T-helper 2 cell (primary cell): Measurements from ENCODE around the gene FAM3D.

ENCODE experiments used
- DNase-seq, 5 experiments: peaks; one replicate each; pipeline versions ENCODE4 v3.0.0 to v3.0.0-alpha.2; 2012 to 2022

Gene FAM3D

GRCh38 chr3:58652624-58653023, 13.9 kb downstream of the FAM3D start:
- no peak for DNase-seq

GRCh38 chr3:58651276-58651675, 15.3 kb downstream of the FAM3D start:
- no peak for DNase-seq

GRCh38 chr3:58647381-58648141, 19.0 kb downstream of the FAM3D start:
- DNase-seq: no peak

- no peak for DNase-seq
These were observed 20.1 kb downstream of the FAM3D start for GRCh38 chr3:58646503-58646902.

- no peak for DNase-seq
These were observed 20.8 kb downstream of the FAM3D start for GRCh38 chr3:58645726-58646125.

DNA sequence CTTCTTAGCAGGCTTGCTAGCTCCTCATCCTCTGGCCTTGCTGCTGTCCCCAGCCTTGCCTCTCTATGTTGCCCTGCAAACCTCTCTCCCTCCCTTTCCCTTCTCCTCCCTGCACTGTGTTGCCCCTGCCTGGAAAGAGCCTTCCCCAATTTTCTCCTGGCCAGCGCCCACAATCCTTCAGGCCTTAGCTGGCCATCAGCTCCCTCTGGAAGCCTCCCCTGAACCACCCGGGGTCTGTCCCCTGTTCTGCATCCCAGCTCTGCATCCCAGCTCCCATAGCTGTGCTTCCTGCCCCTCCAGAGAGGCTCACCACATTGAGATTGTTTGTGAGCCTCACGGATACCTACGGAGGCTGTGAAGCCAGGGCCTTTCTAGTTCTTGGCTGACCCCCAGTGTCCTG, 23.7 kb downstream of the FAM3D start:
- no peak for DNase-seq

GRCh38 chr3:58640700-58641372, 25.7 kb downstream of the FAM3D start:
- peak in 3 of 5 experiments; percentile 20 to 48 (median 30) for DNase-seq

DNA sequence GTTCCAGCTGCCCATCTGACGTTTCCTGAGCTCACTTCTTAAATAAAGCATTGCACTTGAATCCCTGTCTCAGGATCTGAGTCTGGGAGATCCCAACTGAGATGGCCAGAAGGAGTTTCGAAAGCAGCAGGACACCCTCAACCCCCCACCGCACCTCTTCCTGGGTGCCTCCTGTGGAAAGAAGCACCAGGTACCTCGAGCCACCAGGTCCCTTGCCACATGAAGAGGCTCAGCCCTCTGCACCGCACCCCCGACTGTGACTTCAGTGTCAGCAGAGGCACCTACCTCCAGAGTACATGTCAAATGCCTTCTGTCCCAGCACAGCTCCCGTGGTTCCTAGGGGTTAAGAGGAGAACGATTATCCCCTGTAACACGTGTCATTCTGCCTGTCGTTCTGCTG, 26.7 kb downstream of the FAM3D start:
- DNase-seq: no peak

- DNase-seq: no peak
These were observed 27.6 kb downstream of the FAM3D start for GRCh38 chr3:58639001-58639400.

GRCh38 chr3:58638591-58638990, 28.0 kb downstream of the FAM3D start:
- DNase-seq: no peak

- no peak for DNase-seq
These were observed 29.1 kb downstream of the FAM3D start for GRCh38 chr3:58637509-58637908.

DNA sequence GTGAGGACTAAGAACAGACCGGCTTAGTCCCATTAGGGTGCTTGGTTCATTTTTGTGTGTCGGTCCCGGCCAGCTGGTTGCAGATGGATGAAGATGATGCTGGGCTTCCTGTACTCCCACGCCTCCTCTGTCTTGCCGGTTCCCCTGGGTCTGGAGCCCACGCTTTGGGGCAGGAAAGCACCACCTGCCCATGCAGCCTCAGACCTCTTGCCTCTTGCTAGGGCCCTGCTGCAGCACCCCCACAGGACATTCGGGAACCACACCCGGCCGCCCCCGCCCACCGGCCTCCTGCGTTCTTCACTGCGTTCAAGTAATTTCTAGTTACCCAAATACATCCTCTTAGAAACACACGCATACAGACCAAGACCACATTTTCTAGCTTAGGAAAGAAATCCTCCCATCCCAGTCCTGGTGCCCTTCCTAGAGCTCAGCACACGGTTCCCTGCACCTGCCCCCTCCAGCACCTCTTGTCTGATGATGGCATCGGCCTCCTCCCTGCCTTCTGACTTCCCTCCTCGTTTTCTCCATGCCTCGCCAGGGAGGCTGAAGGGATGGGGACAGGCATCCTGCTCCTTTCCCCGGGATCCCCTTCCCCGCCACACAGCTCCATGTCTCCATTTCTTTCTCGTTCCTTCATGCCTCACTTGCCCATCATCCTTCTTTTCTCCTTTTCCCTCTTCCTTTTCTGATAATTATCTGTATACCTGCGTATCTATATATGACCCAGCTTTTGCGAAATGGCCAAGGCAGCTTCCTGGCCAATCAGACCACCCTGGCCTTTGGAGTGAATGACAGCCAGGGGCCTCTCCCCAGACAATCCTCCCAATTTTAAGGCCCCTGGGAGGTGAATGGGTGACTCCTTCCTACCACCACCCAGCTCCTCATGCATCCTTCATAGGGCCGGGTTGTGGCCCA, 30.9 kb downstream of the FAM3D start:
- DNase-seq: no peak

GRCh38 chr3:58633157-58633865, 33.3 kb downstream of the FAM3D start:
- no peak for DNase-seq

DNA sequence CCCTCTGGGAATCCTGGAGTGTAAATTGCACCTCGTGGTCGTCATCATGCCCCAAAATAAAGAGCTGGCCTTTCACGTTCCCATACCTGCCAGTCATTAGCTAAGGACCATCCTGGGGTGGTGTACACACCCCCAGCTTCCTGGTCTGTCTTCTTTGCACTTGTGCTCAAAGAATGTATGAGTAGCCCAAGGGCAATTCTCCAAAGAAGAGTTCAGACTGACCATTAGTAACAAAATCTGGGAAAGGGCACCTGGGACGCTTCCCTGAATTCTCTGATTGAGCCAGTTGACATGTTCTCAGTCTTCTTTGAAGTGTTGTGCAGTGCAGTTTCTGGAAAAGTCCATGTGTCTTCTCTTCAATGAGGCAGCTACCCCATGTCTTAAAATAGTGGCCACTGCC, 34.8 kb downstream of the FAM3D start:
- no peak for DNase-seq

DNA sequence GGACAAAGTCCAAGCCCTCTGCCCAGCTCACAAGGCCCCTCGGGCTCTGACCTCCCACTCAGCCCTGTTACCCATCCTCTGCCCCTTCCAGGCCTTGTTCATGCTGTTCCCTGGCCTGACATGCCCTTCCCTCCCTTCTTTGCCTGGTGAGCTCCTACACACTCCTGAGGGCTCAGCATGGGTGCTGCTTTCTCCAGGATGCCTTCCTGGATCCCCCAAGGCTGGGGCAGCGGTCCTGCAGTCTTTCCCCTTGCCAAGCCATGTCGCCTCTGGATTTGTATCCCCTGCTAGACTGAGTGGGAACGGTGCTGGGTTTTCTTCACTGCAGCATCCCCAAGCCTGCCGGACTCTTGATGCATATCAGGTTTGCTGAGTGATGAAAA, 35.9 kb downstream of the FAM3D start:
- DNase-seq: no peak

DNA sequence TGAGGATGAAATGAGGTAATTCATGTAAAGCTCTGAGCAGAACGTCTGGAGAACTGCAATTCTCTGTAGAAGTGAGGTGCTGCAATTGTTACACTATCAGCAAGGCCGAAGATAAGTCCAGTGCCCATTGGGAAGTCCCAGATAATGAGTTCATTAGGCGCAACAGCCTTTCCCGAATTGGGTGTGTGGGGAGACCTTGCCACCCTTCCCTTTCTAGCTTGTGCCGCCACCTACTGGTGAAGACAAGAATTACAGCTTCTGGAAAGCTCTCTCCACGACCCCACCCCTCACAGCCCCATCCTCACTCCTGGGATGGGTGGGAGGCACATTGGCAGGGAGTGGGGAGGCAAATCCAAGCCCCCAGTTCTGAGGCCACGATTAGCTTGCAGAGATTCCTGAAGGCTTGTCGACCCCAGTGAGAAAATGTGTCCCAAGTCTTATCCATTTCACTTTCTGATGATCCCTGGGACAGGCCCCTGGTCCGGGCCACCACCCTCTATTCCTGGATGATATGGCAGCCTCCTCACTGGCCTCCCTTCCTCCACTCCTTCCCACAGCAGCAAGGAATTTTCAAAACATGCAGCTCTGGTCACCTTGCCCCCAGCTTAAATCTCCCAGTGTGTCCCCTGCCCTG, 36.4 kb downstream of the FAM3D start:
- peak in 3 of 5 experiments; percentile 25 to 39 (median 34) for DNase-seq

GRCh38 chr3:58629629-58630028, 36.9 kb downstream of the FAM3D start:
- no peak for DNase-seq

DNA sequence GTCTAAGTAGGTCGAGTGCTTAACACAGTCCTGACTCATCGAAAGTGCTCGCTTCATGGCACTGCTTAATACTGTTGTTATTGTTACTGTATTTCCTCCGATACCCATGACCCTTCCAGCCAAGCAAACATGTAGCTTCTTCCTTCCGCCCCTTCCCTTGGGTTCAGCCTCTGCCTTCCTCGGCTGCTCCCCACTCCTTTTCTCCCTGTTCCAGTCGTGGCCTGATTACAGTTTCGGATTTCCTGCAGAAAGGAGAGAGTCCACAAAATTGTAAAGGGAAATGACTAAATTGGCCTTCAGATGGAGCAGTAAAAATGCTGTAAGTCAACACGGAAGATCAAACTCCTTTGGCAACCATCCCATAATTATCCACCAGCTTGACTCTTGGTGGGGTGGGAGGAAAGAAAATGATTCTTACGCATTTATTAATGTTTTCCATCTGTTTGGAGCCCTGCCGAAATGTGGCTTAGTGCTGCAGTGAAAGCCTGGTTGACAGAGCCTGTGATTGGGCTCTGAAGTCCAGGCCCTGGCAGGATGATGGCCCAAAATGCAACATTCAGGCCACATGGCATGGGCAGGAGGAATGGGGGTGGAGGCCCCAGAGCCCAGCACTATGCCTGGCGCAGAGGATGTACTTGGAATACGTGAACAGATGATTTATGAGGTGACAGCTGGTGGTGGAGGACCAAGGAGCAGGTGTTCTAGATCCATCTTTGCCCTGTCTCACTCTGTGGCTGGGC, 37.6 kb downstream of the FAM3D start:
- no peak for DNase-seq

DNA sequence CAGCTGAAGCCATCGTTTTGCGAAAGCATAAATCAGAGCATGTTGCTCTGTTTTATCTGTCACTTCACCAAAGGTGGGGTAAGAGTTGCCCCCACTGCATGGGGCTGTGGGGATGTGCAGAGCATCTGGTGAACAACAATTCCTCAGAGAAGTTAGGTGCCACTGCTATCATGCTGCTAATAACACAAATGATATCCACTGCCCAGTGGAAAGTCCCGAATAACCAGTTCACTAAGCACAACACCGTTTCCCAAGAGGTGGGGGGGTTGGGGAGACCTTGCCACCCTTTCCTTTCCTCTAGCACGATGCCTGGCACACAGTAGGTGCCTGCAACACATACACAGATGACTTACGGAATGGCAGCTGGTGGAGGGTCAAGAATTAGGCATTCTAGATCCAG, 38.6 kb downstream of the FAM3D start:
- DNase-seq: no peak

- no peak for DNase-seq
These were observed 39.0 kb downstream of the FAM3D start for GRCh38 chr3:58627570-58627885.

DNA sequence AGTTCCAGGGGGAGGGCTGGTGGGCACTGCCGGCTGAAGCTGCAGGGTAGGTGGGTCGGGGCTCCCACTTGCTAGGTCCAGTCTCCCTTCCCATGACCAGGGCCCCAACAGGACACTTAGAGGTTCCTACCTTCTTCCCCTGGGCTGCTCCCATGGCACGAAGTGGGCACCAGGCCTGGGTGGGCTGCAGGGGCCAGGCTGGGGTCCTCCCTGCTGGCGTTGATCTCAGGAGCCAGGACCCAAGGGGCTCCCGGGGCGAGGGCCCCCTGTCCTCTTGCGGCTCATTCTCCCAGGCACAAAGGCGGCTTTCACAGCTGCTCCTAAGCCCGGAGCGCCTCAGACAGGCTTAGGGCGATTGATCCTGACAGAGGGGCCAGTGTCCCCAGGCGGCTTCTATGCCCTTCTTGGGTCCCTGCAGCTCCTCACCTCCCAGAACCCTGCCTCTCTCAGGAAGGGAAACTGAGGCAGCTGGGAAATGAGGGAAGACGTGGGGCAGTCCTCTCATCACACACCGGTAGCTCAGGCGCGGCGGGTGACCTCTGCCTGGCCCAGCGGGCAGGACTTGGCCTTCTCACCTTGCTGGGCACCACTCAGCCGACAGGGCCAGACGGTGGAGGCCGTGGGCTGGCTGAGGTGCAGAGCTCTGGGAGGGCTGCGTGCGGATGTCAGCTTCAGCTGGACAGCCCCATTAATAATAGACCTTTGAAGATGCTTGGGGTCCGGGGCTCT, 39.6 kb downstream of the FAM3D start:
- DNase-seq: no peak
